Mucosa of descending colon (tissue), 3 donors: Measurements from ENCODE around the gene ELP4. TPM values are rescaled to one million over a fixed set of nuclear protein-coding genes. Genes with fewer than 3 reads are reported as not detected.

ENCODE experiments used
- ATAC-seq: fragments of 200-7000 bp; cut with Tn5 transposase; one replicate; pipeline ENCODE4 v1.9.1; 2020; ENCODE audit warnings: mild to moderate bottlenecking, moderate library complexity
- DNase-seq, 3 donors: peaks; one replicate each; pipeline ENCODE4 v3.0.0-alpha.2; 2020
- H3K36me3 ChIP-seq: fragments of 200-600 bp; one replicate; pipeline ENCODE4 v1.8.0; 2021; ENCODE audit warnings: low read depth, mild to moderate bottlenecking
- H3K4me1 ChIP-seq: fragments of 200-600 bp; one replicate; pipeline ENCODE4 v1.8.0; 2021; ENCODE audit warnings: low read depth, mild to moderate bottlenecking
- H3K4me3 ChIP-seq: fragments of 200-600 bp; one replicate; pipeline ENCODE4 v1.8.0; 2021; ENCODE audit warnings: mild to moderate bottlenecking
- H3K9me3 ChIP-seq: fragments of 200-600 bp; one replicate; pipeline ENCODE4 v1.8.0; 2021; ENCODE audit warnings: mild to moderate bottlenecking
- intact Hi-C, 2 donors: fragments of 100-400 bp; cut with DNase I in 1 of 2; cut with micrococcal nuclease in 1 of 2; formaldehyde crosslinking; loops; one replicate each; pipeline versions ENCODE4 v1.11.0 to v1.11.1; 2022; cut with DNase I, micrococcal nuclease
- total RNA-seq, 3 donors: library from RNA; stranded (reverse); fragmentation: NEBNext Ultra II Directional in 2 of 3; extraction: Animal tissue kit (Norgen Biotek cat#: 25700) in 2 of 3; gene quantifications; one replicate each; pipeline versions ENCODE4 v1.2.1 to v1.2.4, GENCODE V29; 2021 to 2023
- TF ChIP-seq, protein P1 (sequence below): fragments of 200-600 bp; IDR thresholded peaks from one replicate; pipeline ENCODE4 v1.8.0; 2022; ENCODE audit warnings: antibody characterized with exemption, mild to moderate bottlenecking
- donor health status: DM: no; HTN: no; CAD: no; lungs with moderate emphysema.
- donor health status: DM: no; HTN: no; CAD: no.
- donor health status: DM: no; HTN: yes; CAD: no.

The ELP4 gene
- total RNA-seq, 3 donors from 2014 or later: 13.2 to 21.4 (median 18.7) TPM

DNA sequence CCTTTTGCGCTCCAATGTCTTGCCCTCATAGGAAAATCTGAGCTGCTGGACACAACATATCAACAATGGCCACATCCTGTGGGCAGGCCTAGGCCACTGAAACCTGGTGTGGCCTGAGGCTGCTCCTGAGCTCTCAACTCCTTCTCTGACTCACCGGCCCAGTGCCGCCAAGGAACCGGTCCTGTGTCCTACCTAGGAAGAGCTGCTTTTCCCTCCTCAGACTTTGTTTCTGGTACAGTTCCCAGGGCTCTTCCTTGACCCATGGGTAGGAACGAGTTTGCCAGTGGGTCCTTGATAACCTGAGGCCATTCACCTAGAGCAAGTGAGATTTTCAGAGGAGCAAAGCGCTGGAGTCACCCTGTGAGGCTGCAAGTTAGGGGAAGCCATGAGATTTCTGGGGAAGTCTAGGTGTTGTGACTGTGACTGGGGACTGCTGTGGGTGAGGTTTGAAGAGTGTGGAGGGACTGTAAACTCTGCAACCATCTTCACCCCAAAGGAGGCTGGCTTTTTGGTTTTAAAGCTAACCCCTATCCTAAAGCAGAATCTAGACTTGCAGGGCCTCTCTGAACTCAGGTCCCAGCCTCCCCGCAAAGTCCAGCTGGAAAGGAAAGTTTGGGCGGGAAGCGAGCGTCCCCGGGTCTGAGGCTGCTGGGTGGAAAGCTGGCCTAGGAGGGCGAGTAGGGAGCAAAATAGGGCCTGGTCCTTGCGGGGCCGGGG is 313.5 kb downstream of the ELP4 start:
- Histone ChIP-seq H3K4me3 (no peak overlapping the region), H3K9me3 (no peaks in the 10 kb centered on the region), H3K36me3 (no peaks in the 10 kb centered on the region), H3K4me1 (peaks cover under 1% of the 10 kb centered on the region)
- no peak for DNase-seq
- ATAC-seq: no peak
- TF ChIP-seq, protein P1, sequence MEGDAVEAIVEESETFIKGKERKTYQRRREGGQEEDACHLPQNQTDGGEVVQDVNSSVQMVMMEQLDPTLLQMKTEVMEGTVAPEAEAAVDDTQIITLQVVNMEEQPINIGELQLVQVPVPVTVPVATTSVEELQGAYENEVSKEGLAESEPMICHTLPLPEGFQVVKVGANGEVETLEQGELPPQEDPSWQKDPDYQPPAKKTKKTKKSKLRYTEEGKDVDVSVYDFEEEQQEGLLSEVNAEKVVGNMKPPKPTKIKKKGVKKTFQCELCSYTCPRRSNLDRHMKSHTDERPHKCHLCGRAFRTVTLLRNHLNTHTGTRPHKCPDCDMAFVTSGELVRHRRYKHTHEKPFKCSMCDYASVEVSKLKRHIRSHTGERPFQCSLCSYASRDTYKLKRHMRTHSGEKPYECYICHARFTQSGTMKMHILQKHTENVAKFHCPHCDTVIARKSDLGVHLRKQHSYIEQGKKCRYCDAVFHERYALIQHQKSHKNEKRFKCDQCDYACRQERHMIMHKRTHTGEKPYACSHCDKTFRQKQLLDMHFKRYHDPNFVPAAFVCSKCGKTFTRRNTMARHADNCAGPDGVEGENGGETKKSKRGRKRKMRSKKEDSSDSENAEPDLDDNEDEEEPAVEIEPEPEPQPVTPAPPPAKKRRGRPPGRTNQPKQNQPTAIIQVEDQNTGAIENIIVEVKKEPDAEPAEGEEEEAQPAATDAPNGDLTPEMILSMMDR: no peak
- intact Hi-C loops: no loop called here

DNA sequence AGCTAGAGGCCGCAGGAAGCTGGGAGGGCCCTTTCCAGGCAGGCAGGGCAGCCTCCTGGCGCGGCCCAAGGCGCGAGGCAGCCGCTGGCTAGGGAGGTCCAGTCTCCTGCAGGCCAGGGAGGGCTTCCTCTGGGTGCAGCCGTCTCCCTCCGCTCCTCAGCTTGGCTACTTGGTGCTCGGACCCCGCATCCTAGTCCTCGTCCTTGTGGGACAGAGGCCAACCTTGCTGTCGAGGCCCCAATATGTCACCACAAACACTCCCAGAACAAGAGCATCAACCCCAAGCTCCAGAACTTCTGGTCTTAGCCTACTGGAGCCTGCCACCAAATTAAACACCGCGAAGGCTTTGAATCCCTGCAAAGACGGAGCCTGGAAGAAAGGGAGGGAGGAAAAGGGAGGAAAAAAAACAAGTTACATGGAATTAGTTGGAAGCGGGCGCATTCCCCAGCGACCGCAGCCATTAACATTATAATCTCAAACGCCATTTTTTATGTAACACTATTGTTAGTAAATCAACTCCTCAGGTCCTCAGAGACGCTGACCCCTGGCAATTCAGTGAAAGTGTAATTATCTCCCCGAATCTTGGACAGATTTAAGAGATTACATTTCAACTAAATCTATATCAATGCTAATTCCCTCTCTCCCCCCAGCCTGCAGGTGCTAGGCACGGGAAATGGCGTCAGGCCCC is 314.2 kb downstream of the ELP4 start:
- no peak for ATAC-seq
- TF ChIP-seq, protein P1: no peak
- H3K4me1 ChIP-seq: no peaks in the 10 kb centered on the region
- H3K9me3 ChIP-seq: no peaks in the 10 kb centered on the region
- no peak for DNase-seq
- H3K4me3 ChIP-seq: no peak overlapping the region
- intact Hi-C loops: no loop called here
- H3K36me3 ChIP-seq: no peaks in the 10 kb centered on the region

DNA sequence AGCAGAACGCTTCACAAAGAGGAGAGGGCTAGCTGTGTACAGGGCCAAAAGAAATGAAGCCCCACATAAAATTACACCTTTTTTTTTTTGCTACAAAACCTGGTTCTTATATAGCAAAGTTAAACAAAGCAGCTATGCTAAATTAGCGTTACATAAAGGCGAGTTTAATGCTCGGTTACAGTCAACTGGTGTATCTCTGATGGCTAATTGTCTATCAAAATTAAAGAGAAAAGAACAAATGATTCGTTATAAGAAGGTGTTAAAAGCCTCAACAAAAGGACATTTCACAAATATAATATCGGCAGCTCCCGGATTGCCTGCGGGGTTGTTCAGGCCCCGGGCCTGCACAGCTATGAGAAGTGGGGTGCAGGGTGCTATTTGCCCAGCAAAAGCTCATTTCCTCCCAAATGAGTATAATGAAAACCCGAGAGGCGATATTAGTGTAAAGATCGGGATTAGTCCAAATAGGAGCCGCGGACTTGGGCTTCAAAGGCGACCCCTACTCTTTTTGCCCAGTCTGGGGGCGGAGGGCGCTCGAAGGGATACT is 314.8 kb downstream of the ELP4 start:
- H3K4me1 ChIP-seq: no peaks in the 10 kb centered on the region
- H3K36me3 ChIP-seq: no peaks in the 10 kb centered on the region
- TF ChIP-seq, protein P1: no peak
- intact Hi-C loops: no loop called here
- no peaks in the 10 kb centered on the region for H3K9me3 ChIP-seq
- no peak overlapping the region for H3K4me3 ChIP-seq
- DNase-seq: no peak
- ATAC-seq: no peak

DNA sequence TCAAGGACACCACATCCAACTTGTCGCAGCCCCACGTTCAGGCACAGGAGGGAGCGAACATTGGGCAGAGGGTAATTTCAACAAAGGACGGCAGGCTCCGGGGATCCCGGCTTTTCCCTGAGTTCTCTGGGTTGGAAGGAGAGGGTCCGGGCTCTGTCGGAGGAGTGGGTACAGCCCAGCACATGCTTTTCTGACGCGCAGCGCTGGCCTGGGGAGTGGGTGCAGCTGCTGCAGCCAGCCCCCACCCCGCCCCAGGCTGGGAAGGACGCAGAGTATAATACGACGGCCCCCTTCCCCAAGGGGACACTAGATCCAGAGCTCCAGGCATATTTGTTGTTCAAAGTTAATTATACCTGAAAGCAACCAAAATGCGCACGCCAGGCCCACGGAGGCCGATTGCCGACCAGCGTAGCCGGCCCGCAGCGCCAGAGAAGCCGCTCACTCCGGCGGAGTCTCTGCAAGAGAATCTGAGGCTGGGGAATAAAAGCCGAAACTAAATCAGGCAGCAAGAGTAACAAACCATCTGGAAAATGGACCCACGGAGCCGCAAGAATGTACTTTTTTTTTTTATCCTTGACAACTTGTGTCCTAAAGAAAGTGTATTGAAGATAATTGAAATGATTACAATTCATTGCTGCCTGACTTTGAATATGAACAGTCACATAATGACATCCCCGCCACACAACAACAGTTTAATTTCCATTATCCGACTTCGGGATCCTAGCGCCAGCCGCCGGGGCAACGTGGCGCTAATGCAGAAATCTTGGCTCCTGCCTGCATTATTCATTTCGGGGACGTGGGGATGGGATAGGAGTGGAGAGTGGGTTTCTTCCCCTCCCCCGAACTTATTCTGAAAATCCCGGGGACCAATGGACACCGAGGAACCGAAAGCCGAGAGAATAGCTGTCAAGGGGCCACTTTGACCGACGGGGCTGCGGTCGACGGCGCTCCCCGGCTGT is 315.6 kb downstream of the ELP4 start:
- Histone ChIP-seq H3K4me1 (no peaks in the 10 kb centered on the region), H3K4me3 (no peak overlapping the region), H3K9me3 (no peaks in the 10 kb centered on the region), H3K36me3 (no peaks in the 10 kb centered on the region)
- ATAC-seq: no peak
- no peak for DNase-seq
- intact Hi-C loops: no loop called here
- TF ChIP-seq, protein P1: no peak

DNA sequence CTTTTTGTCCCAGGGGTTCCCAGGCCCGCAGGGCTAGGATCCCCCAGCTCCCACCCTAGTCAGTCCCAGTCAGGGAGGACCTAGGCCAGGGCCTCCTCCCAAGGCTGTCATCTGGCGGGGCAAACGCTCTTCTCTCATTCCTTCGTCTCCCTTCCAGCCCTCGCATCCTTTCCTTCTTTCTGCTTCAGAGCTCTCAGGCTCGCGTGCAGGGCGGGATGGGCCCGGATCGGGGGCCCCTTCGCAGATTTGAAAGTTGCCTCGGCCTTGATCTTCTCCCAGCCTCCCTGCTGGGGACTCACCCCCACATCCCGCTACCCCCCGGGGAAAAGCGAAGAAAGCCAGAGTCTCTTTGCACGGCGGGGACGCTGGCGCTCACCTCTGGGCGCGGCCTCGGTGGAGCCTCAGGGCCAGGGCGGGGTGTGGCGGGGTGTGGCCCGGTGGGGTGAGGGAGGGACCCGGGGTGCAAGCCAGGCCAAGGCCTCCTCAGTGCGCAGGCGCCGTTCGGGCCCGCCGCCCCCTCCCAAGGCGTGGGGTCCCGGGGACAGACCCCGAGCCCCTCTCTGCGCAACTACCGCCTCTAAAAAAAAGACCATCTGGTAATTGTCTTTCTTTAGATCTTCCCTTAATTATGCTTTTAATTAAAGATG is 316.4 kb downstream of the ELP4 start:
- ATAC-seq: no peak
- intact Hi-C loops: no loop called here

More for the DNA sequence above, 316.4 kb downstream of the ELP4 start:
- Histone ChIP-seq H3K4me3 (no peak overlapping the region), H3K36me3 (no peaks in the 10 kb centered on the region), H3K9me3 (no peaks in the 10 kb centered on the region), H3K4me1 (no peaks in the 10 kb centered on the region)
- no peak for DNase-seq
- TF ChIP-seq, protein P1: no peak
